HG03354 (cell line): ENCODE data around the gene CDCP1.

Source experiments
- ATAC-seq: cut with Tn5 transposase; IDR thresholded peaks from one replicate; pipeline ENCODE4 v1.9.1; 2021; ENCODE audit warnings: mild to moderate bottlenecking; ENCODE audit not compliant: unreplicated experiment, poor library complexity, severe bottlenecking

CDCP1 gene, protein sequence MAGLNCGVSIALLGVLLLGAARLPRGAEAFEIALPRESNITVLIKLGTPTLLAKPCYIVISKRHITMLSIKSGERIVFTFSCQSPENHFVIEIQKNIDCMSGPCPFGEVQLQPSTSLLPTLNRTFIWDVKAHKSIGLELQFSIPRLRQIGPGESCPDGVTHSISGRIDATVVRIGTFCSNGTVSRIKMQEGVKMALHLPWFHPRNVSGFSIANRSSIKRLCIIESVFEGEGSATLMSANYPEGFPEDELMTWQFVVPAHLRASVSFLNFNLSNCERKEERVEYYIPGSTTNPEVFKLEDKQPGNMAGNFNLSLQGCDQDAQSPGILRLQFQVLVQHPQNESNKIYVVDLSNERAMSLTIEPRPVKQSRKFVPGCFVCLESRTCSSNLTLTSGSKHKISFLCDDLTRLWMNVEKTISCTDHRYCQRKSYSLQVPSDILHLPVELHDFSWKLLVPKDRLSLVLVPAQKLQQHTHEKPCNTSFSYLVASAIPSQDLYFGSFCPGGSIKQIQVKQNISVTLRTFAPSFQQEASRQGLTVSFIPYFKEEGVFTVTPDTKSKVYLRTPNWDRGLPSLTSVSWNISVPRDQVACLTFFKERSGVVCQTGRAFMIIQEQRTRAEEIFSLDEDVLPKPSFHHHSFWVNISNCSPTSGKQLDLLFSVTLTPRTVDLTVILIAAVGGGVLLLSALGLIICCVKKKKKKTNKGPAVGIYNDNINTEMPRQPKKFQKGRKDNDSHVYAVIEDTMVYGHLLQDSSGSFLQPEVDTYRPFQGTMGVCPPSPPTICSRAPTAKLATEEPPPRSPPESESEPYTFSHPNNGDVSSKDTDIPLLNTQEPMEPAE

DNA sequence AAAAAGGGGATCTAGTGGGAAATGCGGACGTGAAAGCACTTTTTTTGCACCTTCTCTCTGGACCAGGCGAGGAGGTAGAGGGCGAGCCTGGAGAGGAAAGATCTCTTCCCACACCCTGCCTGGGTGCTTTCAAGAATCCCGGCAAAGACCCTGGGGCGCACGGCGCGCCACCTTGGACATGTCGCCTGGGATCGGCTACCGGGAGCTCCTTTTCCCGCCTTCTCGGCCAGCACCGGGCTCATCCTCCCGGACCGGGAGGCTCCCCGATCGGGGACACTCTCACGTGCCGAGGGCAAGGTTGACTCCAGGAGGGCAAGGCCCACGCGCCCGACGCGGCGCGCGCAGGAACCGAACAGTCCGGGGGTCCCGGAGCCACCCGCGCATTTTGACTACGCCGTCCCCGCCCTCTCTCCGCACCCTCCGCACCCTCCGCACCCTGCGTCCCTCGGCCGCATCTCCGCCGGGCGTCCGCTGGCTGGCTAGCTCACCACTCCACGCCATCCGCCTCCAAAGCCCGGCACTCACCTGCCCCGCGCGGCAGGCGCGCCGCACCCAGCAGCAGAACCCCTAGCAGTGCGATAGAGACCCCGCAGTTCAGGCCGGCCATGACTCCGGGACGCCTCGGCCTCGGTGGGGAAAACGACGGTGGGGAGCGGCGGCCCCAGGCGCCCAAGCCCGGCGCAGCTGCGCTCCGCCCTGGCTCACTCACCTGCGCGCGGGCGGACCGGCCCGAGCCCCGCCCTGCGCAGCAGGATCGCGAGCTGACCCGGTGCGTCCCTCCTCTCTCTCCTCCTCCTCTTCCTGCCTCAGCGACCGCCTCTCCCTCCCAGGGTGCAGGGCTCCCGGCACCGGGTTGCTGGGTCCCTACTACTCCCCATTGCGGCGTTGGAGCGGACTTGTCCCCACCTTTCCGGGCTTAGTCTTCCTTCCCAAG is at the start of gene CDCP1:
CDCP1 (minus strand) TSS at position 698 of the 934 bp plus-strand sequence; CDS start at position 607, 91 bp downstream.
- ATAC-seq = no peak

DNA sequence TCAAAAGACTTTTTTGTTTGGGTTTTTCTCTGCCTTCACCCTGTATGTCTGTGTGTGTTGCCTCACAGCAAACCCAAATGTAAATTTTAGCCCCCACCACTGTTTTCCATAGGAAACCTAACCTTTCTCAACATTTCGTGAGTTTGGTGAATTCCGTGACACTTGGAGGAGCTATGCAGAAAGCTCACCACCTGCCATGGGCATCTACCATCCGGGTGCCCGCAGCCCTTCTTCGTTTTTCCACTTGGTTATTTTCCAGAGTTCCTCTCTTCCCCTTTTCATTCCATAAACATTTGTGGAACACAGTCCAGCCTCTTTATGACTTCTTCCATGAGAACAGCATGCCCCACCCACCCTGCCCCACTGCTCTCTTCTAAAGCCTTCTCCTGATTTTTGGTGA is 48.6 kb upstream of the CDCP1 start:
- ATAC-seq = no peak

DNA sequence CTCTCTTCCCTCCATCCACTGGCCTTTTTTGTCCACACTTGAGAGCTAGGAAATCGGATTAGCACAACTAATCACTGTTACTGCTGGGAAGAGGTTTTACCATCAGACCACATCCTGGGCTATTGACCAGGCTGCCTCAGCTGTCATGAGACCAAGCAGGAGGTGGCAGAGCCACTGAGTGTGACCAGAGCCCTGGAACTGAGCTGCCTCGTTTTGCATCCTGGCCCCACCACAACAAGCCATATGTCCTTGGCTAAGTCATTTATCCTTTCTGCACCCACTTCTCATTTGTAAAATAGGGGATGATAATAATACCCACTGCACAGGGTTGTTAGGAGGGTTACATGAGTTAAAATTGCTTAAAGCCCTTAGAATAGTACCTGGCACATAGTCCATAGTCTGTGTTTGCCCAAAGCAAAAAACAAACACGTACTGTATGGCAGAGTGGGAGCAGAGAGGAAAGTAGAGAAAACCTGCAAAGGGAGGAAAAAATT is 45.8 kb upstream of the CDCP1 start:
- no peak for ATAC-seq

DNA sequence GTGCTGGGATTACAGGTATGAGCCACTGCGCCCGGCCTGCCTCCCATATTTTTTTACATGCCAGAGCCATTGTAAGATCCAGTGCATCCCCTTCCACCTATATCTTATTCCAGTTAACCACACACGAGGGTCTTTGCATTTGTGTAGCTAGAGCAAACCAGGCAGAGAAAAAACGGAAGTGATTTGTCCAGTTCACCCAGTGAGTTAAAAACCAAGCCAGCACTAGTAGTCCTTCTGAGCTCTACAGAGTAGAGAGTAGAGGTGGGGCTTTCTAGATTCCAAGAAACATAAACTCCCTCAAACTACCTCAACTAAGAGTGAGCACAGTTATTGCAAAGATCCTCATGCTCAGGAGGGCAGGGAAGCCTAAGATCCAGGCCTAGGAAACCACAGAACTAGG is 45.2 kb upstream of the CDCP1 start:
- ATAC-seq = no peak

DNA sequence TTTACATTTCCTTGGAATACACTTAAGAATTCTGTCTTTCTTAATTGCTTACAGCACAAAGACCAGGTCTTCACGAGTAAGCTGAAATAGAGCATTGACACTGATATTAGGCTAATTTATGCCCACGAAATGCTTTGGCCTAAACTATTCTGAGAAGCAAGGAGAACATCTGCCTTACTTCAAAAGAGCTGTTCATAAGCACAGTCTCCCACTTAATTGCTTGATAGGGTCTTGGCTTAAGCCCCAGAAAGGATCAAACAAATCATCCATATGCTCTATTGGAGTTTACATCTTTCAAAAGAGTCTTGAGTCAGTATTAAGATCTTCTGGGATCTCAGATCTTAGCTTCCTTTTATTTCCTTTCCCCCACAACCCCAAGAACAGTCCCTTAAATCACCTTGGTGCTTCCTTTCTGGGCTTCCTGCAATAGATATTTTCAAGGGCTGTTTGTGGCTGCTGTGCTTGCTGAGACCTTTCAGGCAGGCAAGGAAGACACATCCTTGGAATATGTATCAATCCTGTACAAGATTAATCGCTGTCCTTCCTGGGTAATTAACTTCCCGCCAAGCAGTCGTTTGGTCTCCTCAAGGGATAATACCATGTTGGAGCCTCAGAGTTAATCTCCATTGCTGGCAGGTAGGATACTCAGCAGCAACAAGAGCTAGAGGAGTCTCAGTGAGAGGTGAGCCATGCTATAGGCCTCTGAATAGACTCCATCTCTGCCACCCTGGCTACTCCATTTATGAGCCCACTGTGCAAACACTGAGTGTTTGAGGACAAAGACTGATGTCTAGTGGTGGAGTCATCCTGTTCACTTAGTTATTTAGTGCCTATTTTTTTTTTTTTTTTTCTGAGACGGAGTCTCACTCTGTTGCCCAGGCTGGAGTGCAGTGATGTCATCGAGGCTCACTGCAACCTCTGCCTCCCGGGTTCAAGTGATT is 42.8 kb upstream of the CDCP1 start:
- no peak for ATAC-seq

DNA sequence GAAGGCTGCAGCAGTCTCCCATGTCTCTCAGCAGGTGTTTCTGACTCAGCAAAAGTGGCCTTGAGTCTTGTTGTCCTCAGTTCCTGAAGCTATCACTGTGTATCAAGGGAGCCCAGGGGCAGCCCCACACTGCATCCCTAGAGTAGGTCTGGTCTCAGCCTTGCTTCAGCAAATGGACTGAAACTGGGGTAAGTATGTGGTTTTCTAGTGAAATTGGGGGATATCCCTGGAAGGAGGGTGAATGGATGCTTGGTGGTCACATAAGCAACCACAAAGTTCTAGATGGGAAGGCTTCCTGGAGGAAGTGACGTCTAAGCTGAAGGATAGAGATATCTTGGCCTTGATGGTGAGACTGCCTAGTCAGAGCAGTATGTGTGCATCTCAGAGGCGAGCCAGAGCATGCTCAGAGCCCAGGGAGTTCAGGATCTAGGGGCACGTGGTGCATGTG is 41.5 kb upstream of the CDCP1 start:
- no peak for ATAC-seq

DNA sequence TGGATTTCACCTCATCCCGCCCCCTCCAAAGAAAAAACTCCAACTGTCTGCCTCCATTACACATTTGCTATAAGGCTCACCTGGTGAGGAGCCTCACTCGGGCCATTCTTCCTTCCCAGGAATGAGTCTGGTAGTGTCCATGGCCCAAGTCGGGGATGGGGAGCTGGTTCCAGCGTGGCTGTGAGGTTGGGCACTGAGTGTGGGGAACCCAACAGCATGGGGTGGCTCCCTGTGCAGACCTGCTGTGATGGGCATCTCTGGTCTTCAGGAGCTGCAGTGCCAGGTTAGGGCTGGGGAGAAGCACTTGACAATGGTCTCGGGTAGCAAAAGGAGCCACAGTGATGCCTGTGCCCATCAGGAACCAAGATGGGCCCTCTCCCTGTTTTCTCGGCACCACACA is 40.7 kb upstream of the CDCP1 start:
- ATAC-seq = no peak

DNA sequence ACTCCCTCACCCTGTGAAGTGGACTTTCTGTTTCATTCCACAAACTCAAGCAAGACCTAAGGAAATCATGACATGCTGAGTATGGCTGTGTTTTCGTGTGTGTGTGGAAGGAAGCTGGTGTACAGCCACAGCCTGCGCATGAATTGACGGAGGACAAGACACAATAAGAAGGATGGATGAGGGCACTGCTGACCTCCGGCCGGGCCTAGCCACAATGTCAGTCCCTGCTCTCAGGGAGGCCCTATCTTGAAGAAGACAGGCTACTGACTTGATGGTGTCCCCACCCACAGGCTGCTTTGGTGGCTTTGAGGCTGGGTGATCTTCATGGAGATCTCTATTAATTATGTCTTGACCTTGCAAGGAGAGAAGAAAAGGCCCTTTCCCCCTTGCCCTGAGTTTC is 39.3 kb upstream of the CDCP1 start:
- no peak for ATAC-seq

DNA sequence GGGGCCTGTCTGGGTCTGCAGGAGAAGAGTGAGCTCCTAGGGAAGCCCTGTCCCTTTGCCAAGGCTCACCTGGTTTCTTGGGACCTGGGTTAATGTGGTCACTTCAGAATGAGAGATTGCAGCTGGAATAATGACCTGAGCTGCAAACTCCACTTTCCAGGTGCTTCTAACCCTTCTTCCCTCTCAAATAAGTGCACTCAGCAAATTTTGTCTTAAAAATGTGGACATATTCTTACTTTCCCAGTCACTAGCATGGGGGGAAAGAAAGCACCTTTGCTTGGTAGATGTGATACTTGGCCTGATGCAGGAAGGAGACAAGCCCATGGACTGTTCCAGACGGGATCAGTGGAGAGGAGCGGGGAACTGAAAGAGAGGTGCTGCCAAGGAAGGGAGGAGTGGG is 38.9 kb upstream of the CDCP1 start:
- no peak for ATAC-seq

DNA sequence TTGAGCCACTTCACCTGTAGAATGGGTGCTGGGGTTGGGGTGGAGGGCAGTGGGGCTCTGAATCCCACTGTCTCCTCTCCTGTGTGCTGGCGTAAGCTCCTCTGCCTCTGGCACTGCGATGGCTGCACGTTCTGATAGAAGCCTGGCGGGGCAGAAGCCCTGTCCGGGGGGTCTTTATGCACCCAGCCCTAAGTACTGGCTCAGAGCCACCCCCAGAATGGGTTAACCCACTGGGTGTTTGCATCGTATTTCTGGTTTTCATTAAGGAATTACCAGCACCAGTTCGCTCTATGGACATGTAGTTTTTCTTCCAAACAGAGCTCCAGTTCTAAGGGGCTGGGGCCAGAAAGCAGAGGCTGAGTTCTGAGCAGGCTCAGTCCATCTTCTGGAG is 37.7 kb upstream of the CDCP1 start:
- ATAC-seq = no peak

DNA sequence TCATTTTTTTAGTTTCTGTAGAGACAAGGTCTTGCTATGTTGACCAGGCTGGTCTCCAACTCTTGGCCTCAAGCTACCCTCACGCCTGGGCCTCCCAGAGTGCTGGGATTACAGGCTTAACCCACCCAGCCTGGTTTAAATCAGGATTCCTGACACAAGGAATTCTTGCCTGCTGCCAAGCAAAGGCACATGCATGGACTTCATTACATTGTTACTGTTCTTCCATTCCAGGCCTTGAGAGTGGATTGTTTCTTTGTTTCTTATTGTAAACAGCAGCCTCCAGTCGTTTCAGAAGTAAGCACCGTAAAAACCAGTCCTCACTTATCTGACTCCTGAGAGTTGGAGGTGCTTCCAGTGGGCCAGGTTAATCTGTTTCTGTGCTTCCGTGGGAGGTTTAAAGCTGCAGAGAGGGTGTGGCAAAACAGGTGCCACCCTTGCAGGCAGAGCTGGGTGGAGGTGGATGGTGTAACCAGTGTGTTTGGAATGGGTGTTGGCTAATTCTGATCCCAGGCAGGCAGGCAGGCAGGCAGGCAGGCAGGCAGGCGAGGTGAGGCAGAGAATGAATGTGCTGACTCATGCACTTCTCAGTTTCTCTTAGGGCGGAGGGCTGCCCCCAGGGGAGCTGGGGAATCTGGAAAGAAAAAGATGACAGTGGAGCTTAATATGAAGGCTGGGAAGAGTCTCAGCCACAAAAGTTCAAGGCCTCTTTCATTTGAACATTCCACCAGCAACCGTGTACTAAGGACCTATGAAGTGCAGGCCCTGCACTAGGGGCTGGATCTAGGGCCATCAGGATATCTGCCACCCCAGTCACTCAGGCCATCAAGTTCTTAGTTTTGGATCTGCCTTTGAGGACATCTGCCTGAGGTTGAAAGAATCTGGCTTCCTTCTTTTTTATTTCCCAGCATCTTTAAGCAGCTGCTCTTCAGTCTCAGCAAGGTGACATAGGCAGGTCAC is 37.0 kb upstream of the CDCP1 start:
- ATAC-seq = no peak

DNA sequence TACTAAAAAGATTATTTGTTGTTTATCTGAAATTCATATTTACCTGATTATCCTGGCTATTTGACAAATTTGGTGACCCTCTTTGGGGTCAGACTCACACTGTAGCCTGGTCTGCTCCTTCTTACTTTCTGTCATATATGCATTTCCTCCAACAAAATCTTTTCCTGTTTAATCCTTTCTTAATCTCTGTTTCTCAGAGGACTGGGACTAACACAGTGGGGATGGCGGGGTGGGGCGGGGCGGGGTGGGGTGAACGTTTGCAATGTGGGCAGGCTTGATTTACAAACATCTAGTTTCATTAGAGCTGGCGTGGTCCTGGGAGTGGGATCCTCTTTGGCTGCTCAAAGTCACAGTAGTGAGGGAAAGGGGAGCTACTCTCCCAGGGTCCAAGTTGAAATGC is 35.3 kb upstream of the CDCP1 start:
- no peak for ATAC-seq

DNA sequence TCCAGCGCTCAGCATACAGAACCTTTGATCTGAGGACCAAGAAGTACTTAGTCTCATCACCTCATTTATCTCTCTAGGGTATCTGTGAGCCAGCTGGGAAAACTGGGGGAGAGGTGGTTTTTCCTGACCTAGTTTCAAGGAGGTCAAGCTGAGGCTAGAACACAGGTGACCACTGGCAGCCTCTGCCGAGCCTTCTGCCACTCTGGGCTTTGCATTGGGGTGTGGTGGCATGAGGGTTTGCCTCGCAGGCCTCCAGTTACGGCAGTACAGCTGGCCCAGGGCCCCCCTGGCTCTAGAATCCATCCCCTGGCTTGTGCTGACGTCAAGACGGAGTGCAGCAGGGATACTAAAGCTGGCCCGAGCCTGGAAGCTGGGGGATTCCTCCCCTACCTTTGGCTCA is 34.7 kb upstream of the CDCP1 start:
- ATAC-seq = no peak

DNA sequence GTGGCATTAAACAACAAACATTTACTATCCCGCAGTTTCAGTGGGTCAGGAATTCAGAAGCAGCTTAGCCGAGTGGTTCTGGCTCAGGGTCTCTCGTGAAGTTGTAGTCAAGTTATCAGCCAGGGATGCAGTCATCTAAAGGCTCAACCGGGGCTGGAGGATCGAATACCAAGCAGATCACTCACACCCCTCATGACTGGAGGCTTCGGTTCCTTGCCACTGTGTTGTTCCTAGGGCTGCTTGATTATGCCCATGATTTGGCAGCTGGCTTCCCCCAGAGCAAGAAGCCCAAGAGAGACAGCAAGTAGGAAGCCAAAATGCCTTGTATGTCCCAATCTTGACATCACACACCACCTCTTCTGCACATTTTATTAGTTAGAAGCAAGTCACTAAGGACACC is 33.9 kb upstream of the CDCP1 start:
- ATAC-seq = no peak

DNA sequence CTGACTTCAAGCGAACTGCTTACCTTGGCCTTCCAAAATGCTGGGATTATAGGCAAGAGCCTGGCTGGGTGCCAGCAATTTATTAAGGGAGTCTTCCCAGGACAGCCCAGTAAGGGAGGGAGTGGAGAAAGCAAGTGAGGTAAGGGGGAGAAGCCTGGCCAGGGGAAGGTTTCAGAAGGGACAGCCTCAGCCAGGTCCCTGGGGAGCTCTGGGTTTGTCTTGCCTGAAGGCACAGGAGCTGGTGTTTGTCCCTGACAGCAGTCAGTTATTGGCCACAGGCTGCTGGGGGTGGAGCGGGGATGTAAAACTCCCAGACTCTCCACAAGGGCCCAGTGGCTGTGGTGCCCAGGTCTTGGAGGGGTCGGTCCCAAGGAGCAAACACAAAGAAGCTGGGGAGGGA is 33.0 kb upstream of the CDCP1 start:
- ATAC-seq = no peak

DNA sequence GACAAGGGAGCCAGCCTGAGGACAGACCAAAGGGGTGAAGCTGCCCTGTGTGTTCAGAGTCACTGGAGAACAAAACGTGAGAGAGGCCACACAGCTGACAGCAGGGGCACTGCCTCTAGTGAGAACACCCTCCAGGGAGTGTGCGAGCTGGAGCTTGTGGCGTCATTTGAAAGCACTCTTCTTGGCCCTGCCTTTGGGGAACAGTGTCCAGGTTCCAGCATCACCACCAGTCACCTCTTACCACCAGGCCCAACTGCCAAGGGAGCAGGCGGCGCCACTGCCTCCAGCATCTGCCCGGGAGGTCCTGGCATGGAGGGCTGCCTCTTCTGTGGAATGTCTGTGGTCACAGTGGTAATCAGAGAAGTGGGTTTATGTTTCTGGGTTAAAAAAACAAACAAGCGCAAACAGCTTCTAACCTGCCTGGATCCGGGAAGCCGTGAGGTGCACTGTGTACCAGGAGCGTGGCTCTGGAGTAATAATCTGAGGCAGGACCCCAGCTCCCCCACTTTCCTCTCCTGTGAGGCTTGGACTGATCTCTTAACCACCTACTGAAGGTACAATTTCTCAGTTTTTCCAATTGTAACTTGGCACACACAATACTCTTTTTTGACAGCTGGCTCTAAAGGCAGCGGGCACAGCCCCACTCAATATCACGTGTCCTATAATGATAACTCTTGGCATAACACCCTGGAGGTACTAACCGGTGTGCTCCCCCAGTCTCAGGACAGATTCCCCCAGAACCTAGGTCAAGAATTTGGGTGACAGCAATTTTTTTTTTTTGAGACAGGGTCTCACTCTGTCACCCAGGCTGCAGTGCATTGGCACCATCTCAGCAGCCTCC is 32.2 kb upstream of the CDCP1 start:
- no peak for ATAC-seq

DNA sequence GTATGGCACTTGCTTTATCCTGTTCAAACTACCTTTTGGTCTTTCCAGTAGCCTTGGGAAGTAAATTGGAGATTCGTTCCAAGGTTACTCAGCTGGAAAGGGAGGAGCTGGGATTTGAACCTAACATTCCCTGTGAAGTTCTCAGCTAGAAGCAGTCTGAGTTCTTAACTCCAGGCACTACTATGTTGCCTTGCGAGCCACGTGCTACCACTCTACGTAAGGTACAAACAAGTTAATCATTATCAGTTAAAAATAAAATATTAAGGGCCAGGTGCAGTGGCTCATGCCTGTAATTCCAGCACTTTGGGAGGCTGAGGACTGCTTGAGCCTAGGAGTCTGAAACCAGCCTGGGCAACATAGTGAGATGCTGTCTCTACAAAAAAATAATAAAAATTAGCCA is 30.7 kb upstream of the CDCP1 start:
- ATAC-seq = no peak
